Right lobe of liver (tissue), 6 donors: Measurements from ENCODE around the gene ZNF585A. TPM values are rescaled to one million over a fixed set of nuclear protein-coding genes. Genes with fewer than 3 reads are reported as not detected.
"Not testable (repeated sequence)": the region's sequence is repeated elsewhere in the genome, so short reads cannot be mapped to it uniquely, and the experiment has no call there.

Experiments used
- ATAC-seq, 4 donors: fragments of 200-7000 bp; cut with Tn5 transposase; one replicate each; pipeline ENCODE4 v1.9.1; 2020; ENCODE audit warnings: mild to moderate bottlenecking in 4 of 4, moderate library complexity in 4 of 4
- DNase-seq, 3 donors: peaks; one replicate each; pipeline ENCODE4 v3.0.0-alpha.2; 2020
- H3K27ac ChIP-seq, 3 donors: fragments of 200-600 bp; one replicate each; pipeline ENCODE4 v1.8.0; 2022
- H3K27me3 ChIP-seq, 2 donors: fragments of 200-600 bp; one replicate each; pipeline ENCODE4 v1.8.0; 2022
- H3K36me3 ChIP-seq, 4 donors: fragments of 200-600 bp; sonication (generic) in 1 of 4; one replicate each; pipeline versions ENCODE4 v1.5.1 to v1.8.0; 2017 to 2022; ENCODE audit warnings: control low read depth in 1 of 4
- H3K4me1 ChIP-seq, 4 donors: fragments of 200-600 bp; sonication (generic) in 1 of 4; one replicate each; pipeline versions ENCODE4 v1.5.1 to v1.8.0; 2017 to 2022; ENCODE audit warnings: control low read depth in 1 of 4
- H3K4me3 ChIP-seq, 3 donors: fragments of 200-600 bp; one replicate each; pipeline ENCODE4 v1.8.0; 2022
- H3K9me3 ChIP-seq, 4 donors: fragments of 200-600 bp; sonication (generic) in 1 of 4; one replicate each; pipeline versions ENCODE4 v1.5.1 to v1.8.0; 2017 to 2022; ENCODE audit warnings: control low read depth in 1 of 4
- POLR2A ChIP-seq: fragments of 450-650 bp; IDR thresholded peaks from one replicate; pipeline ENCODE4 v1.6.1; 2017; ENCODE audit warnings: antibody characterized with exemption, mild to moderate bottlenecking
- WGBS: methylation state at CpG from one replicate; pipeline ENCODE4 v1.1.6; 2018; ENCODE audit warnings: low coverage, low lambda C conversion rate; ENCODE audit not compliant: insufficient coverage; ENCODE audit errors: missing lambda C conversion rate; 5-methylcytosine and 5-hydroxymethylcytosine counted together
- intact Hi-C, 2 donors: fragments of 100-400 bp; cut with DNase I; formaldehyde crosslinking; loops; one replicate each; pipeline versions ENCODE4 v1.11.2 to v1.14.1; 2022
- total RNA-seq, 6 experiments: library from RNA; depleted of rRNA in 2 of 6; stranded (reverse); fragments of >200 nt in 2 of 6; fragmentation: NEBNext Ultra II Directional in 3 of 6; extraction: Animal tissue kit (Norgen Biotek cat#: 25700) in 3 of 6; gene quantifications; one replicate each; pipeline versions ENCODE4 v1.1.0 to v1.2.4, GENCODE V29; 2016 to 2023
- TF ChIP-seq, protein P1 (sequence below), 4 donors: fragments of 200-600 bp in 3 of 4; fragments of 450-650 bp in 1 of 4; IDR thresholded peaks; one replicate each; pipeline versions ENCODE4 v1.5.1 to v1.8.0; 2016 to 2022; ENCODE audit warnings: antibody characterized with exemption in 4 of 4, mild to moderate bottlenecking in 2 of 4
- donor health status: DM: no; HTN: yes; CAD: no.
- donor health status: DM: no; HTN: no; CAD: no.
- donor health status: DM: no; HTN: no; CAD: no.
- donor health status: DM: no; HTN: yes; CAD: no.
- donor health status: DM: no; HTN: yes; CAD: no.

Gene ZNF585A
- total RNA-seq, 6 experiments from 2014 or later = 2.2 to 4.8 (median 3.3) TPM

DNA sequence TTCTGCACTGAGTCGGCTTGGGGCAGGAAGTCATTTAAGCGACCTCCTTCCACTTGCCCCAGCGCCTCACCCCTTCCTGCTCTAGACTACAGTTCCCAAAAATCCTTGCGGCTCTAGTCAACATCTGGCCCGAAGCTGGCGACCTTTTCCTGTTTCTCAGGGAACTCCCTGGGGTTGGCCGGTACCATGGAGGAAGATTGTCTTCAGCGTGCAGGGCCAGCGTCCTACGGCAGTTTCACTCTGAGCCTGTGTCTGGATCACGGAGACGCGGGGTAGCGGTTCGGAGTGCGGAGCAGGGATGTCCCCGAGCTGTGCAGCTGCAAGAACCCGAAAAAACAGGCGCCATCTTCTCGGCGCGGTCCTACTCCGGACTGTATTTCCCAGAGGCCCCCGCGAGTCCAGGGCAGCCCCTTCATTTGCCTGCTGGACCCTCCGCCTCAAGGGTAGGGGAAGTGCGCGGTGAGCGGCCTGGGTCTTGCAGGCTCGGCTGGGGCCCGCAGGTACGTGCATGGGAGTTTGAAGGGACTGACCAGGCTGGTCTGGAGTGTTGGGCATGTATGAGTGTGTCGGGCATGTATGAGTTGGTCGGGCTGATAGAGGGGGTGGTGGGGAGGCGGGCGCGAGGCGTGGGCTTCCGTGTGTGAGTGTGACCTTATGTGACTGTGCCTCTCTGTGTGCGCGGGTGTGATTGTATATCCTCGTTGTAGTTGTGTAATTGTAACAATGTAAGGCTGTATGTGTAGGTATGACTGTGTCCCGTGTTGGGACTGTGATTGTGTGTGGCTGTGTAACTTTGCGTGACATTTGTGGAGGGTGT lies 45.5 kb upstream of the ZNF585A start, which contains the start of gene ZNF383:
ZNF383 (plus strand) TSS at position 440 of the 817 bp plus-strand sequence. CDS start 12,240 bp downstream, outside the sequence.
- intact Hi-C loops = no loop called here
- H3K27me3 ChIP-seq = no peaks in the 10 kb centered on the region
- WGBS = 1% methylated on average over 31 of the region's 44 CpGs
- H3K4me3 ChIP-seq = peak within 1 kb of the TSS; percentile 66 to 90 (median 82)
- peaks cover 0 to 2% (median 0%) of the 10 kb centered on the region in 4 donors for H3K9me3 ChIP-seq
- peak within 1 kb of the TSS; percentile 89 to 94 (median 90) for H3K27ac ChIP-seq
- ATAC-seq (peak; percentile 96 to 97 (median 97)), DNase-seq (peak; percentile 86 to 92 (median 91))
- H3K36me3 ChIP-seq = peaks cover 0 to 8% (median 2%) of the 10 kb centered on the region in 4 donors
- H3K4me1 ChIP-seq = peaks cover 0 to 7% (median 3%) of the 10 kb centered on the region in 4 donors
- TF ChIP-seq, protein P1, sequence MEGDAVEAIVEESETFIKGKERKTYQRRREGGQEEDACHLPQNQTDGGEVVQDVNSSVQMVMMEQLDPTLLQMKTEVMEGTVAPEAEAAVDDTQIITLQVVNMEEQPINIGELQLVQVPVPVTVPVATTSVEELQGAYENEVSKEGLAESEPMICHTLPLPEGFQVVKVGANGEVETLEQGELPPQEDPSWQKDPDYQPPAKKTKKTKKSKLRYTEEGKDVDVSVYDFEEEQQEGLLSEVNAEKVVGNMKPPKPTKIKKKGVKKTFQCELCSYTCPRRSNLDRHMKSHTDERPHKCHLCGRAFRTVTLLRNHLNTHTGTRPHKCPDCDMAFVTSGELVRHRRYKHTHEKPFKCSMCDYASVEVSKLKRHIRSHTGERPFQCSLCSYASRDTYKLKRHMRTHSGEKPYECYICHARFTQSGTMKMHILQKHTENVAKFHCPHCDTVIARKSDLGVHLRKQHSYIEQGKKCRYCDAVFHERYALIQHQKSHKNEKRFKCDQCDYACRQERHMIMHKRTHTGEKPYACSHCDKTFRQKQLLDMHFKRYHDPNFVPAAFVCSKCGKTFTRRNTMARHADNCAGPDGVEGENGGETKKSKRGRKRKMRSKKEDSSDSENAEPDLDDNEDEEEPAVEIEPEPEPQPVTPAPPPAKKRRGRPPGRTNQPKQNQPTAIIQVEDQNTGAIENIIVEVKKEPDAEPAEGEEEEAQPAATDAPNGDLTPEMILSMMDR (IDR thresholded peaks at IDR 0.05) = no peak
- peak; percentile 57 for TF ChIP-seq POLR2A

DNA sequence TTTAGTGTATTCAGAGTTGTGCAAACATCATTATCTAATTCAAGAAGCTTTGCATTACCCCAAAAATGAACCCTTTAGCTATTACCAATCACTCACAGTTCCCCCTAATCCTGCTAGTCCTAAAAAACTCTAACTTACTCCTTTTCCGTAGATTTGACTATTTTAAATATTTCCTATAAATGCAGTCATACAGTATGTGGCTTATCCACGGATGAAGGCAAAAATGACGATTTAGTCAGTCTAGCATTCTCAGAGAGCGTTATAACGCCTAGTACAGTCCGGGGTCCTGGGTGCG lies 44.9 kb upstream of the ZNF585A start:
- Histone ChIP-seq H3K36me3 (peaks cover 0 to 8% (median 0%) of the 10 kb centered on the region in 4 donors), H3K27ac (peak overlapping the region; percentile 89 to 94 (median 90)), H3K4me1 (peaks cover 0 to 7% (median 3%) of the 10 kb centered on the region in 4 donors), H3K9me3 (no peaks in the 10 kb centered on the region), H3K4me3 (peak overlapping the region; percentile 66 to 90 (median 82)), H3K27me3 (no peaks in the 10 kb centered on the region)
- TF ChIP-seq, protein P1 (IDR thresholded peaks at IDR 0.05) = no peak
- no peak for TF ChIP-seq POLR2A
- ATAC-seq (no peak), DNase-seq (no peak)
- 1% methylated on average over 7 of the region's 7 CpGs for WGBS
- intact Hi-C loops = no loop called here

DNA sequence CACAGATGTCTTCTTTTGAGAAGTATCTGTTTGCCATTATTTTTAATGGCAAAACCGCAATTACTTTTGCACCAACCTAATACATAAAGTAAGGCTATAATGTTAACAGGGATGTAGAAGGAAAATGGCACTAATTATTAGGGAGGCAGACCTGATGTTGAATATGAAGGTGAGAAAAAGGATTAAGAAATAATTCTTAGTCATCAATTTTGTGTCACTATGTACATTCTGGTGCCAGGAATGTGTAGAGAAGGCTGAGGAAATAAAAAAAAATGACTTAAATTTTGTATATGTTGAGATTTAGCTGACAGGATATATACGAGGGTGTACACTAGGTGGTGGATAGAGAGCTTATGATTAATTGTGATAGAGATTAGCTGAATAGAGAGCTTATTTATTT lies 25.3 kb upstream of the ZNF585A start:
- H3K27me3 ChIP-seq = no peaks in the 10 kb centered on the region
- peaks cover 0 to 11% (median 7%) of the 10 kb centered on the region in 4 donors for H3K9me3 ChIP-seq
- H3K27ac ChIP-seq = no peak overlapping the region
- WGBS = 89% methylated on average over 2 of the region's 2 CpGs
- intact Hi-C loops = no loop called here
- DNase-seq = no peak
- H3K36me3 ChIP-seq = peaks cover 0 to 22% (median 10%) of the 10 kb centered on the region in 4 donors
- ATAC-seq = no peak
- H3K4me1 ChIP-seq = no peaks in the 10 kb centered on the region
- TF ChIP-seq, protein P1 (IDR thresholded peaks at IDR 0.05) = no peak
- TF ChIP-seq POLR2A = no peak
- H3K4me3 ChIP-seq = no peak overlapping the region

DNA sequence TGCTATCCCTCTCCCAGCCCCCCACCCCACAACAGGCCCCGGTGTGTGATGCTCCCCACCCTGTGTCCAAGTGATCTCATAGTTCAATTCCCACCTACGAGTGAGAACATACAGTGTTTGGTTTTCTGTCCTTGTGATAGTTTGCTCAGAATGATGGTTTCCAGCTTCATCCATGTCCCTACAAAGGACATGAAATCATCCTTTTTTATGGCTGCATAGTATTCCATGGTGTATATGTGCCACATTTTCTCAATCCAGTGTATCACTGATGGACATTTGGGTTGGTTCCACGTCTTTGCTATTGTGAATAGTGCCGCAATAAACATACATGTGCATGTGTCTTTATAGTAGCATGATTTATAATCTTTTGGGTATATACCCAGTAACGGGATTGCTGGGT lies 24.6 kb upstream of the ZNF585A start:
- DNase-seq, H3K27me3 ChIP-seq, H3K27ac ChIP-seq, intact Hi-C loops, H3K4me3 ChIP-seq, H3K4me1 ChIP-seq, ATAC-seq: not testable (repeated sequence)
- peaks cover 0 to 11% (median 8%) of the 10 kb centered on the region in 4 donors for H3K9me3 ChIP-seq
- 98% methylated on average over 5 of the region's 5 CpGs for WGBS
- peaks cover 0 to 21% (median 10%) of the 10 kb centered on the region in 4 donors for H3K36me3 ChIP-seq

DNA sequence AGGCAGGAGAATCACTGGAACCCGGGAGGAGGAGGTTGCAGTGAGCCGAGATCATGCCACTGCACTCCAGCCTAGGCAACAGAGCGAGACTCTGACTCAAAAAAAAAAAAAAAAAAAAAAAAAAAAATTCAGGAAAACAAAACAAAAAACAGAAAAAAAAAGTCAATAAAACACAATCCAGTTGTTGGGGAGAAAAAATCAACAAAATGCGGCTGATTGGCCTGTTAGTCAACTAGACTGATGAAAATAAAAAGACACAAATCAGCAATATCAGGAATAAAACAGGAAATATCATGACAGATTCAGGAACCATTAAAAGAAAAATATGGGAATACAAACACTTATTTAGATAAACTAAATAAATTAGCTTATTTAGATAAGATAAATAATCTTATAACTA lies 22.8 kb upstream of the ZNF585A start:
- Histone ChIP-seq H3K9me3 (peaks cover 0 to 20% (median 11%) of the 10 kb centered on the region in 4 donors), H3K36me3 (peaks cover 0 to 25% (median 10%) of the 10 kb centered on the region in 4 donors)
- 92% methylated on average over 1 of the region's 4 CpGs for WGBS
- H3K4me3 ChIP-seq, H3K27me3 ChIP-seq, ATAC-seq, H3K4me1 ChIP-seq, intact Hi-C loops, H3K27ac ChIP-seq, DNase-seq: not testable (repeated sequence)

DNA sequence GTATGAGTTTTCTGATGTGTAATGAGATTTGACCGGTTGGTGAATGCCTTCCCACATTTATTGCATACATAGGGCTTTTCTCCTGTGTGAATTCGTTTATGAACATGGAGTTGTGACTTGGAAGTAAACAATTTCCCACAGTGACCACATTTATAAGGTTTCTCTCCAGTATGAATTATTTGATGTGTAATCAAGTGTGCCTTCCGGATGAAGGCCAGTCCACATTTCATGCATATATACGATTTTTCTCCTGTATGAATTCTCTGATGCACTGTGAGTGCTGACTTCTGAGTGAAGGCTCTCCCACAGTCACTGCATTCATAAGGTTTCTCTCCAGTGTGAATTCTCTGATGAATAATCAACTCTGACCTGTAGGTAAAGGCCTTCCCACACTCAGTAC lies 13.6 kb upstream of the ZNF585A start:
- intact Hi-C loops, H3K27ac ChIP-seq, H3K4me1 ChIP-seq, H3K4me3 ChIP-seq, ATAC-seq, DNase-seq, H3K27me3 ChIP-seq: not testable (repeated sequence)
- Histone ChIP-seq H3K9me3 (peaks cover 0 to 70% (median 35%) of the 10 kb centered on the region in 4 donors), H3K36me3 (peaks cover 0 to 27% (median 16%) of the 10 kb centered on the region in 4 donors)
- 96% methylated on average over 4 of the region's 4 CpGs for WGBS
